Spleen (tissue), 7 donors: ENCODE results near the gene CDH26.

ENCODE experiments used
- POLR2A ChIP-seq, 3 donors: fragments of 450-650 bp; IDR thresholded peaks; one replicate each; pipeline ENCODE4 v1.5.1; 2017; ENCODE audit warnings: antibody characterized with exemption in 3 of 3, mild to moderate bottlenecking in 1 of 3
- POLR2AphosphoS5 ChIP-seq, 3 donors: sonication (generic); formaldehyde crosslinking; IDR thresholded peaks; one replicate each; pipeline ENCODE4 v1.5.1; 2017; ENCODE audit warnings: antibody characterized with exemption in 3 of 3
- TF ChIP-seq, protein P1 (sequence below), 11 experiments: fragments of 200-600 bp in 7 of 11; fragments of 450-650 bp in 4 of 11; sonication (generic) in 4 of 11; IDR thresholded peaks in 8 of 11; conservative IDR thresholded peaks in 3 of 11; 1 replicate in 7 of 11; 2 replicates in 4 of 11; pipeline versions ENCODE4 v1.4.0 to v1.8.0; 2016 to 2021; ENCODE audit warnings: antibody characterized with exemption in 11 of 11, inconsistent platforms in 4 of 11, mild to moderate bottlenecking in 1 of 11
- donor health status: DM: no; HTN: no; CAD: no; lungs with moderate emphysema.
- donor health status: DM: no; HTN: no; CAD: no.
- donor health status: DM: no; HTN: no; CAD: no.

DNA sequence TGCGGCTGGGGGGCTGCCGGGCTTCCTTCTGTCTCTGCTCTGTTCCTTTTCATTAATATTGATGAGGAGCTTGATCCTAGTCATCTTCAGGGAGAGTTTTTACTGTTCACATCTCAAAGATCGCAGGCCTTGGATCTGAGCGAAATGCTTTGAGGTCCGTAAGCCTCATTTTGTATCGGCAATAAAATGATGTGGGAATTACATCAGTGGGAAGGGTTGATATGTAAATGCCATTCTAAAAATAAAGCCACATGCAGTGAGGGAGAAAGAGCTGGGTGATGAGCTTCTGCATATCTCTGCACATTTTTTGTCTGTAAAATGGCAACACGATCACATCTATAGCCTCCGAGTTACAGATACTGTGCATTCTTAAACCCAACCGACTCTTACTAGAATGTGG is 24.9 kb downstream of the CDH26 start:
- TF ChIP-seq POLR2AphosphoS5 (IDR thresholded peaks at IDR 0.05) (no peak), POLR2A (IDR thresholded peaks at IDR 0.05) (no peak)
- TF ChIP-seq, protein P1, sequence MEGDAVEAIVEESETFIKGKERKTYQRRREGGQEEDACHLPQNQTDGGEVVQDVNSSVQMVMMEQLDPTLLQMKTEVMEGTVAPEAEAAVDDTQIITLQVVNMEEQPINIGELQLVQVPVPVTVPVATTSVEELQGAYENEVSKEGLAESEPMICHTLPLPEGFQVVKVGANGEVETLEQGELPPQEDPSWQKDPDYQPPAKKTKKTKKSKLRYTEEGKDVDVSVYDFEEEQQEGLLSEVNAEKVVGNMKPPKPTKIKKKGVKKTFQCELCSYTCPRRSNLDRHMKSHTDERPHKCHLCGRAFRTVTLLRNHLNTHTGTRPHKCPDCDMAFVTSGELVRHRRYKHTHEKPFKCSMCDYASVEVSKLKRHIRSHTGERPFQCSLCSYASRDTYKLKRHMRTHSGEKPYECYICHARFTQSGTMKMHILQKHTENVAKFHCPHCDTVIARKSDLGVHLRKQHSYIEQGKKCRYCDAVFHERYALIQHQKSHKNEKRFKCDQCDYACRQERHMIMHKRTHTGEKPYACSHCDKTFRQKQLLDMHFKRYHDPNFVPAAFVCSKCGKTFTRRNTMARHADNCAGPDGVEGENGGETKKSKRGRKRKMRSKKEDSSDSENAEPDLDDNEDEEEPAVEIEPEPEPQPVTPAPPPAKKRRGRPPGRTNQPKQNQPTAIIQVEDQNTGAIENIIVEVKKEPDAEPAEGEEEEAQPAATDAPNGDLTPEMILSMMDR (IDR thresholded peaks at IDR 0.05 in 8 of 11, conservative IDR thresholded peaks at IDR 0.05 in 3 of 11), result no peak
